PC-9 (cell line): ENCODE data around the gene SMCHD1. TPM values are rescaled to one million over a fixed set of nuclear protein-coding genes. Genes with fewer than 3 reads are reported as not detected.

Experiments used
- BruUV-seq: library from RNA; stranded (reverse); fragments of 400-500 nt; replicated peaks from 2 replicates; lab custom pipeline; 2021; lab: Mats Ljungman, UMichigan
- CTCF ChIA-PET: fragments of 300-600 bp; sonication (Branson Sonifier 250); formaldehyde crosslinking; loops from one replicate; lab custom pipeline; 2022; ENCODE audit warnings: antibody characterized with exemption; lab: Charles Lee
- POLR2A ChIA-PET: fragments of 300-600 bp; sonication (Branson Sonifier 250); formaldehyde crosslinking; loops from one replicate; lab custom pipeline; 2022; ENCODE audit warnings: antibody characterized with exemption; ENCODE audit not compliant: unreplicated experiment; lab: Charles Lee
- DNase-seq, 2 experiments: peaks; one replicate each; pipeline versions ENCODE4 v3.0.0 to v3.0.0-alpha.2; 2015 to 2022; ENCODE audit warnings: mixed read lengths in 1 of 2
- H2AFZ ChIP-seq: fragments of 200-600 bp; sonication (generic); 2 replicates; pipeline ENCODE4 v1.8.1; 2017; ENCODE audit warnings: antibody characterized with exemption
- H3F3A ChIP-seq: fragments of 200-600 bp; sonication (generic); 2 replicates; pipeline ENCODE4 v1.8.1; 2017; ENCODE audit warnings: antibody characterized with exemption, mild to moderate bottlenecking, low read depth; ENCODE audit not compliant: insufficient read depth
- H3K27ac ChIP-seq: fragments of 200-600 bp; sonication (generic); 2 replicates; pipeline ENCODE4 v1.6.1; 2016; ENCODE audit warnings: mixed run types
- H3K27me3 ChIP-seq: fragments of 200-600 bp; sonication (generic); 2 replicates; pipeline ENCODE4 v1.6.1; 2016; ENCODE audit warnings: low read depth, mixed run types; ENCODE audit not compliant: insufficient read depth
- H3K36me3 ChIP-seq: fragments of 200-600 bp; sonication (generic); 2 replicates; pipeline ENCODE4 v1.6.1; 2016; ENCODE audit warnings: low read depth, mixed run types
- H3K4me1 ChIP-seq: fragments of 200-600 bp; sonication (generic); replicated peaks from 2 replicates; pipeline ENCODE4 v1.6.1; 2016; ENCODE audit warnings: mixed run types; ENCODE audit not compliant: insufficient read depth
- H3K4me2 ChIP-seq: fragments of 200-600 bp; sonication (generic); 2 replicates; pipeline ENCODE4 v1.6.1; 2017; ENCODE audit warnings: mixed run types
- H3K4me3 ChIP-seq: fragments of 200-600 bp; sonication (generic); 2 replicates; pipeline ENCODE4 v1.6.1; 2016; ENCODE audit warnings: mixed run types
- H3K79me2 ChIP-seq: fragments of 200-600 bp; sonication (generic); 2 replicates; pipeline ENCODE4 v1.6.1; 2017; ENCODE audit warnings: low read depth, mixed run types
- H3K9me2 ChIP-seq: fragments of 200-600 bp; sonication (generic); 2 replicates; pipeline ENCODE4 v1.8.1; 2017; ENCODE audit warnings: mild to moderate bottlenecking; ENCODE audit not compliant: insufficient read depth
- H3K9me3 ChIP-seq: fragments of 200-600 bp; sonication (generic); 2 replicates; pipeline ENCODE4 v1.8.1; 2016; ENCODE audit warnings: low read depth; ENCODE audit not compliant: insufficient read depth
- H4K20me1 ChIP-seq: fragments of 200-600 bp; sonication (generic); 2 replicates; pipeline ENCODE4 v1.8.1; 2017; ENCODE audit not compliant: insufficient read depth
- EZH2 ChIP-seq: fragments of 200-600 bp; sonication (generic); IDR thresholded peaks from 2 replicates; pipeline ENCODE4 v1.8.0; 2017; ENCODE audit warnings: antibody characterized with exemption, low read depth
- intact Hi-C: fragments of 100-400 bp; cut with micrococcal nuclease; formaldehyde crosslinking; loops from one replicate; pipeline ENCODE4 v1.10.0; 2022; ENCODE audit not compliant: unreplicated experiment
- total RNA-seq: library from RNA; stranded (reverse); gene quantifications from 2 replicates; pipeline ENCODE4 v1.2.3, GENCODE V29; 2021
- TF ChIP-seq, protein P1 (sequence below): fragments of 200-600 bp; sonication (generic); conservative IDR thresholded peaks from 2 replicates; pipeline ENCODE4 v1.6.1; 2017; ENCODE audit warnings: mixed run types, antibody characterized with exemption, mild to moderate bottlenecking, moderate library complexity

Gene SMCHD1
- total RNA-seq, 1 experiment from 2014 or later, result 73.7 TPM

DNA sequence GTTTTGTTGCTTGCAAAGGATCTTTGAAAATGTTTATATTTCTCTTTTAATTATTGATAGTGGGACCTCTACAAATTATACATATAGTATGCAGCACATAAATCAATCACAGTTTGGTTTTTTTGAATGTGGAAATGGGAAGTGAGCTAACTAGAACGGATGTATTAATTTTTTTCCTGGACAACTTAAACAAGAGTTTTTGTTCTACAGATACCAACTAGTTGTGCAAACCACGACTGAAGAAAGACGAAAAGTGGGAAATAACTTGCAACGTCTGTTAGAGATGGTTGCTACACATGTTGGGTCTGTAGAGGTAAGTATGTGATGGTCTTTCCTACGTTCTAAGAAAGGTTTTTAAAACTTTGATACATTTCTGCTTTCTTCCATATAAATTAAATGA is 45.0 kb upstream of the SMCHD1 start:
- H3K36me3 ChIP-seq, result peaks cover 43% of the 10 kb centered on the region
- intact Hi-C loops, result no loop called here
- POLR2A ChIA-PET, result no interaction called here
- no peaks in the 10 kb centered on the region for H3K9me3 ChIP-seq
- no peak overlapping the region for H3K27ac ChIP-seq
- H3K79me2 ChIP-seq, result no peaks in the 10 kb centered on the region
- no peaks in the 10 kb centered on the region for H4K20me1 ChIP-seq
- H3F3A ChIP-seq, result peaks cover 16% of the 10 kb centered on the region; the same call in 1 of the 2 replicates
- BruUV-seq, result no TSS peak
- H3K4me1 ChIP-seq, result peaks cover 11% of the 10 kb centered on the region; the same call in 1 of the 2 replicates
- no peak overlapping the region for H2AFZ ChIP-seq
- H3K4me2 ChIP-seq, result no peak overlapping the region
- CTCF ChIA-PET, result no interaction called here
- H3K27me3 ChIP-seq, result no peaks in the 10 kb centered on the region
- DNase-seq, result no peak
- TF ChIP-seq, protein P1, sequence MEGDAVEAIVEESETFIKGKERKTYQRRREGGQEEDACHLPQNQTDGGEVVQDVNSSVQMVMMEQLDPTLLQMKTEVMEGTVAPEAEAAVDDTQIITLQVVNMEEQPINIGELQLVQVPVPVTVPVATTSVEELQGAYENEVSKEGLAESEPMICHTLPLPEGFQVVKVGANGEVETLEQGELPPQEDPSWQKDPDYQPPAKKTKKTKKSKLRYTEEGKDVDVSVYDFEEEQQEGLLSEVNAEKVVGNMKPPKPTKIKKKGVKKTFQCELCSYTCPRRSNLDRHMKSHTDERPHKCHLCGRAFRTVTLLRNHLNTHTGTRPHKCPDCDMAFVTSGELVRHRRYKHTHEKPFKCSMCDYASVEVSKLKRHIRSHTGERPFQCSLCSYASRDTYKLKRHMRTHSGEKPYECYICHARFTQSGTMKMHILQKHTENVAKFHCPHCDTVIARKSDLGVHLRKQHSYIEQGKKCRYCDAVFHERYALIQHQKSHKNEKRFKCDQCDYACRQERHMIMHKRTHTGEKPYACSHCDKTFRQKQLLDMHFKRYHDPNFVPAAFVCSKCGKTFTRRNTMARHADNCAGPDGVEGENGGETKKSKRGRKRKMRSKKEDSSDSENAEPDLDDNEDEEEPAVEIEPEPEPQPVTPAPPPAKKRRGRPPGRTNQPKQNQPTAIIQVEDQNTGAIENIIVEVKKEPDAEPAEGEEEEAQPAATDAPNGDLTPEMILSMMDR, result no peak
- TF ChIP-seq EZH2, result no peak
- H3K4me3 ChIP-seq, result no peak overlapping the region
- H3K9me2 ChIP-seq, result no peaks in the 10 kb centered on the region

DNA sequence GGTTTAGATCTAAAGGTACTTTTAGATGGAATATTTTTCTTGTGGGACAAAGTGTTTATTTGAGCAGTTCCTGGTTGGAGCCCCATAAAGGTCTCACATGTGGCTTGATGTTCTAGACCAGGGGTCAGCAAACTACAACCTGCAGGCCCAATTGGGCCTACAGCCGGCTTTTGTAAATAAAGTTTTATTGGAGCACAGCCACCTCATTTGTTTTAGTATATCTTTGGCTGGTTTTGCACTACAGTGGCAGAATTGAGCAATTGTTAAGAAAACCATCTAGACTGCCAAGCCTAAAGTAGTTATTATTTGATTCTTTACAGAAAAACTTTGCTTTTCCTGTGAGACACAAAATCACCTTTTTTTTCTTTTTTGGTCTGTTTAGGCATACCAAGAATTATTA is 42.5 kb upstream of the SMCHD1 start:
- H3K36me3 ChIP-seq, result peaks cover 33% of the 10 kb centered on the region
- no peaks in the 10 kb centered on the region for H3K79me2 ChIP-seq
- ChIA-PET CTCF (no interaction called here), POLR2A (no interaction called here)
- H3F3A ChIP-seq, result peaks cover 11% of the 10 kb centered on the region; the same call in 1 of the 2 replicates
- H3K9me2 ChIP-seq, result no peaks in the 10 kb centered on the region
- intact Hi-C loops, result no loop called here
- no peaks in the 10 kb centered on the region for H3K27me3 ChIP-seq
- H3K4me2 ChIP-seq, result no peak overlapping the region
- H3K9me3 ChIP-seq, result no peaks in the 10 kb centered on the region
- H2AFZ ChIP-seq, result no peak overlapping the region
- DNase-seq, result no peak
- H3K27ac ChIP-seq, result no peak overlapping the region
- H4K20me1 ChIP-seq, result no peaks in the 10 kb centered on the region
- no peak overlapping the region for H3K4me3 ChIP-seq
- BruUV-seq, result no TSS peak
- no peaks in the 10 kb centered on the region for H3K4me1 ChIP-seq
- TF ChIP-seq EZH2, result no peak
- TF ChIP-seq, protein P1, result no peak

DNA sequence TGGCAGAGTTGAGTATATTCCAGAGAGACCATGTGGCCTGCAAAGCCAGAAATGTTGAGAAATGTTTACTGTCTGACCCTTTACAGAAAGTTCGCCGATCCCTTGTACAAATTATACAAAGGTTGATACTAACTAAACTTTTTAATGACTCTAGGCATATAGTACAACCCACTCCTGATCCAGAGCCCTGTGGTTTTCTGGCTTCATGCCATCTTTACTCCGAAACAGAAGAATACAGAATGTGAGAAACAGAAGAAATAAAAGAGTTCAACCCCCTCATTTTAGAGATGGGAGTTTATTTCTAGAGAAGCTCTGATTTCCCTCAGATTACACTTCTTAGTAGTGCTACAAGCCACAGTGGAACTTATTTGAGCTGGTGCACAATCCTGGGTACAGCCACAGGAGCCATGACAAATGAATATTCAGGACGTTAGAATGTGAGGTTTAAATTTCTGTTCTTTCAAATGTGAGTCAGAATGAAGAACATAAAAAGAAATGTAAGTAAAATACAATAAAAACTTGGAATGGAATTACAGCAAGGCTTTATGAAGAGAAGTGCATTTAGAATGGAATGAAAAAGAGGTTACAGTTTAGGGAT is 38.0 kb upstream of the SMCHD1 start:
- Histone ChIP-seq H3K27ac (no peak overlapping the region), H3K4me1 (no peaks in the 10 kb centered on the region), H3K9me3 (no peaks in the 10 kb centered on the region), H3K4me2 (no peak overlapping the region), H4K20me1 (no peaks in the 10 kb centered on the region), H3F3A (0 out of 2 replicates have a peak, but pooled peaks cover 7% of the 10 kb centered on the region), H3K27me3 (no peaks in the 10 kb centered on the region), H3K79me2 (no peaks in the 10 kb centered on the region), H2AFZ (no peak overlapping the region), H3K9me2 (no peaks in the 10 kb centered on the region), H3K4me3 (no peak overlapping the region), H3K36me3 (peaks cover 28% of the 10 kb centered on the region)
- ChIA-PET CTCF (no interaction called here), POLR2A (no interaction called here)
- DNase-seq, result no peak
- no TSS peak for BruUV-seq
- intact Hi-C loops, result no loop called here
- TF ChIP-seq, protein P1, result no peak
- TF ChIP-seq EZH2, result no peak
